Adrenal gland (tissue), 5 donors: ENCODE measurements around the gene EPM2A.

ENCODE experiments used
- CTCF ChIP-seq, 6 experiments: fragments of 450-650 bp in 4 of 6; fragments of 200-600 bp in 2 of 6; sonication (generic) in 1 of 6; IDR thresholded peaks; 1 replicate in 5 of 6; 2 replicates in 1 of 6; pipeline versions ENCODE4 v1.5.1 to v1.8.0; 2016 to 2021; ENCODE audit warnings: antibody characterized with exemption in 6 of 6, mild to moderate bottlenecking in 2 of 6, moderate library complexity in 1 of 6
- POLR2A ChIP-seq, 2 donors: fragments of 450-650 bp; IDR thresholded peaks; one replicate each; pipeline ENCODE4 v1.6.1; 2017; ENCODE audit warnings: antibody characterized with exemption in 2 of 2, mild to moderate bottlenecking in 2 of 2, moderate library complexity in 1 of 2
- donor health status: DM: no; HTN: no; CAD: no.

GRCh38 chr6:145600299-145600698 lies 135.0 kb downstream of the EPM2A start:
- TF ChIP-seq CTCF (IDR thresholded peaks at IDR 0.05) (no peak), POLR2A (IDR thresholded peaks at IDR 0.05) (no peak)
